GM21390 (cell line): ENCODE data around the gene PRKAR2B.
"Not testable (repeated sequence)": the region's sequence is repeated elsewhere in the genome, so short reads cannot be mapped to it uniquely, and the experiment has no call there.

Experiments used
- ATAC-seq: cut with Tn5 transposase; IDR thresholded peaks from one replicate; pipeline ENCODE4 v1.9.1; 2021; ENCODE audit not compliant: unreplicated experiment

PRKAR2B gene

DNA sequence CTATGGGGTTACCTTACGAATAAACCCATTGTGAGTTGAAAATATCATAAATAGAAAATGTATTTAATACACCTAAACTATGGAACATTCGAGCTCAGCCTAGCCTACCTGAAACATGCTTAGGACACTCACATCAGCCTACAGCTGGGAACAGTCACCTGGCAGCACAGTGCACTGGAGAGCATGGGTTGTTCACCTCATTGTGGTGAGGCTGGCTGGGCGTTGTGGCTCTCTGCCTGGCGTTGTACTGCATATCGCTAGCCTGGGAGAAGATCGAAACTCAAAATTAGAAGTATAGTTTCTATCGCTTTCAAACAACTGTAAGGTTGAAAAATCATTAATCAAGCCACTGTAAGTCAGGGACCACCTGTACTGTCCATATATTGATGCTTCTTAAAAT is 107.0 kb downstream of the PRKAR2B start:
- no peak for ATAC-seq

DNA sequence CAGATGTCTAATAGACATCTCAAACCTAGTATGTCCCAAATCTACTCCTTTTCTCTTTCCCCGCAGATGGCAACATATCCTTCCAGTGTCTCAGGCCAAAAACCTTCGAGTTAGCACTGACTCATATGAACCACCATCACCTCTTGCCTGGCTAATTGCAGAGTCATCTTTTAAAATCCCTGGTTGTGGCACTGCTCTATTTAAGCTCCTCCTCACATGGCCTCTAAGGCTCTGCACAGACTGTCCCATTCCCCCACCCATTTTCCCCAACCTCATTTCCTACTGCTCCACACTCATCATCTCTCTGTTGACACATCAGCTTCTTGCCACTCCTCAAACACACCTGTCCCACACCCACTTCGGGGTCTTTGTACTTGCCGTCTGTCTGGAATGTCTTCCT is 107.5 kb downstream of the PRKAR2B start:
- no peak for ATAC-seq

- no peak for ATAC-seq
Observed at GRCh38 chr7:107154826-107155225, 110.3 kb downstream of the PRKAR2B start.

DNA sequence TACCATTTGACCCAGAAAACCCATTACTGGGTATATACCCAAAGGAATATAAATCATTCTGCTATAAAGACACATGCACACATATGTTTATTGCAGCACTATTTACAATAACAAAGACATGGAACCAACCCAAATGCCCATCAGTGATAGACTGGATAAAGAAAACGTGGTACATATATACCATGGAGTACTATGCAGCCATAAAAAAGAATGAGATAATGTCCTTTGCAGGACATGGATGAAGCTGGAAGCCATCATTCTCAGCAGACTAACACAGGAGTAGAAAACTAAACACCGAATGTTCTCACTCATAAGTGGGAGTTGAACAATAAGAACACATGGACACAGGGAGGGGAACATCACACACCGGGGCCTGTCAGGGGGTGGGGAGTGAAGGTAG is 111.2 kb downstream of the PRKAR2B start:
- not testable (repeated sequence) for ATAC-seq

GRCh38 chr7:107157091-107157490 is 112.6 kb downstream of the PRKAR2B start:
- ATAC-seq: no peak

GRCh38 chr7:107158028-107158427 is 113.5 kb downstream of the PRKAR2B start:
- ATAC-seq: no peak

DNA sequence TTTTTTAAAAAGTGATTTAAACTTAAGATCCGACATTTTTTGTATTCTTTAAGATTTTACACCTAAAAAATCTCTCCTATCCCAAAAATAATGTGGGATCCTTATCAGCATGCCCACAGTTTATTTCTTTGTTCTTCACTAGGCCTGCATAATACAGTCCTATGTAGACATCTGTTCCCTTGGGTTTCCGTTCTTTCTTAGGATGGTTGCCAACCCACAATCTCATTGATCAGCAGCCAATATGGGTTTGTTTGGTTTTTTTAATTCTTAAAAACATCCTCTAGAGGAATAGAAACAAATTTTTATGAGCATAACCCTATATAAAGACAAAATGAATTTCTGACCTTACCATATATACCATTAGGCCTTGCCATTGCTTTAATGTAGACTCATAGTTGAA is 115.9 kb downstream of the PRKAR2B start:
- no peak for ATAC-seq

- ATAC-seq: no peak
Observed at GRCh38 chr7:107161415-107161814, 116.9 kb downstream of the PRKAR2B start.

DNA sequence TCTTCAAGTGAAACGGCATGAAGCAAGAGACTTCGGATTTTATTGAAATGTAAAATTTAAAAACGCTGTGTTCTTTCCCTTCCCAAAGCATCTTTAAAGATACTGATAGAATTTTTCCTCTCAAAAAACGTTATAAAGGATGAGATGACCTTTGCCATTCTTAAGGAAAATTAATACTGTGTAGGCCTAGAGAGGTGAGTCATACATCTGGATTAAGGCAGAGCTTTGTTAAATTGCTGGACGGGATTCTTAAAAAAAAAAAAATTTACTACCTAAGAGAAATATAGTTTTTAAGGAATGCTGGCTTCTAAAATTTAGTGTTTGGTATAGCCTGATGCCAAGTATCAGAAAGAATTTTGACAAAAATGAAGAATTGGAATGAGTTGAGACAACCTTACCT is 118.0 kb downstream of the PRKAR2B start:
- ATAC-seq: no peak

DNA sequence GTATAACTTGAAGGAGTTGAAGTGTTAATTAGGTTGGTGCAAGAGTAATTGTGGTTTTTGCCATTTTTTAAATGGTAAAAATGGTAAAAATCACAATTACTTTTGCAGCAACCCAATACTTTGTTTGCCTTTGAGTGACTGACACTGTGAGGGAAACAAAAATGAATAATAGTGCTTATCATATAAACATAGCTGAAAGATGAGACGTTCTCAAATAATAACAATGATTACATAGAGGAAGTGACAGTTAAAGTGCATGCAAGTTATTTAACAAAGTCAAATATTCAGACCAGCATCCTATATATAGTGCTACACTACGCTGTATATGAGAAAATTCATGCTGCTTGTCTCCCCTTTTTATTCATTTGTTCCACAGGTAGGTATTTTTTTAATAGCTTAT is 119.6 kb downstream of the PRKAR2B start:
- no peak for ATAC-seq

GRCh38 chr7:107165341-107165740 is 120.8 kb downstream of the PRKAR2B start:
- no peak for ATAC-seq

DNA sequence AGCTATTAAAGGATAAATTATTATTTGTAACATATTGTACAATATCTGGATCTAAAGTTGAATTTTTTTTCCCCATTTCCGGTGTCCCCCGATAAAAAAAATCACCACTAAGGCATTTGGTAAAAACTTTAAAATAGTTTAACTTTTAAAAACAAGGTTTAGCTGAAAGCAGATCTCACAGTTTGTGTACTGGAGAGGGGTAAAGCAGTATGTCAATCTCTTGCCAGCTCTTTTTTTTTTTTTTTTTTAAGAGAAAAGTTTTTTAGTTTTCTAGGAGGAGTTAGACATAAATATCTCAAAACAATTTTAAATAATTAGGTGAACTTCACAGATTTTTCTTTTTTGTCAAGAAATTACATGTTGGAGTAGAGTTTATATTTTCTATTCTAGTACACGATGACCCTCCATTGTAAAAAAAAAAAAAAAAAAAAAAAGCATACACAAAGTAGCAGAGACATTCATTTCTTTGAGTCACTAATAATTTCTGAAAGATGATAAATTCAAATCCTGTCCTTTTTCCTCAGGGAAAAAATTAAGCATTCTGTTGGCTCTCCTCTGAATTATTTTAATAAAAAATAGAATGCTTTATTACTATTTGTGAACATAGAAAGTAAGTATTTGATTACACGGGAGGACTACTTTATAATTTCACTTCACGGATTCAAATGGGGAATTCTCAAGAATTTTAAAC is 122.4 kb downstream of the PRKAR2B start:
- ATAC-seq: no peak

- no peak for ATAC-seq
Observed at GRCh38 chr7:107167483-107168232, 123.2 kb downstream of the PRKAR2B start.

DNA sequence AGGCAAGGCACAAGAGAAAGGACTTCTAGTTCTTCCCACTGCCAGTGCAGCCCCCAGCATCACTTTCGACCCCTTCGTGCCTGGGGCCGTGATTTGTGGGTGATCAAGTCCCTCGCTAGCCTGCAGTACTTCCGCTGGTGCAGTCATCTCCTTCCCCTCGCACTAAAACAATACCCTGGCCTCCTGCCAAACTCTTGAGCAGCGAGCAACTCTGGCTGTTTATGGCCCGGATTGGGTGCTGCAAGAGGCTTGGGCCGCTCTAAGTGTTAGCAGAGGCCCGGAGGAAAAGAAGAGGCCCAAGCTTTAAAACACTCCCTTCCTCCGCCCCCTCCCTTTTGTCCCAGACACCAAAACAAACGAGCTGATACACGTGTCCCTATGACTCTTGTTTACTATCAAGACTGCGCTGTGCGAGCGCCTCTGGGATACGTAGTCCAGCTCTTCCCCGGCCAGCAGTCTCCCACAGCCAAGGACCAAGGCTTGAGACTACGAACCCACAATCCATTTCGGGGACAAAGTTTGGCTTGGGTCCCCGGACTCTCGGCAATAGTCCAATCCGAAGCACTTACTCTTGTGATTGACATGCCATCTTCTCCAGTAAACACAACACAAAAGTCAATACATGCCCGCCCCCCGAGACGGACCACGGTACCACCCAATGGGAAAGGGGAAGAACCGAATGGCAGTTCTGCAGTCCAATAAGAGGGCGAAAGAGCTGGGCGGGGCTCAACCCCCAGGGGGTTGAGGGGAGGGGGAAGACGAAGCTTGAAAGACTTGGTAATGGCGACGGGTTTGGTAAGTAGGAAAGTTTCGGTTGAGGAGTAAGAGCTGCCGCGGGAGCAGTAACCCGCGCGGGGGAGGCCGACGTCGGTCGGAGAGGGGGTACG is 124.0 kb downstream of the PRKAR2B start, which contains the start of gene HBP1:
Gene HBP1 (plus strand): TSS at position 771 of the 887 bp plus-strand sequence. CDS start 10,891 bp downstream, outside the sequence.
- peak; percentile 90 for ATAC-seq

GRCh38 chr7:107169120-107170050 is 124.9 kb downstream of the PRKAR2B start:
- peak; percentile 21 for ATAC-seq

GRCh38 chr7:107170051-107170915 is 125.8 kb downstream of the PRKAR2B start:
- ATAC-seq: no peak

DNA sequence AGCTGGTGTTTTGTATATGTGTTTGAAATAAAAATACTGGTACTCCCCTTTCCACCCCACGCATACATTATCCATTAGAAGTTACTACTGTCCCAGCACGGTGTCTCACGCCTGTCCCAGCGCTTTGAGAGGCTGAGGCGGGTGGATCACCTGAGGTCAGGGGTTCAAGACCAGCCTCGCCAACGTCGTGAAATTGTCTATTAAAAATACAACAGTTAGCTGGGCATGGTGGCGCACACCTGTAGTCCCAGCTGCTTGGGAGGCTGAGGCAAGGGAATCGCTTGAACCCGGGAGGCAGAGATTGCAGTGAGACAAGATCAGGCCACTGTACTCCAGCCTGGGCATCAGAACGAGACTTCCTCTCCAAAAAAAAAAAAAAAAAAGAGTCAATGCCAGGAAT is 127.0 kb downstream of the PRKAR2B start:
- ATAC-seq: no peak

GRCh38 chr7:107172276-107173032 is 127.9 kb downstream of the PRKAR2B start:
- ATAC-seq: no peak

DNA sequence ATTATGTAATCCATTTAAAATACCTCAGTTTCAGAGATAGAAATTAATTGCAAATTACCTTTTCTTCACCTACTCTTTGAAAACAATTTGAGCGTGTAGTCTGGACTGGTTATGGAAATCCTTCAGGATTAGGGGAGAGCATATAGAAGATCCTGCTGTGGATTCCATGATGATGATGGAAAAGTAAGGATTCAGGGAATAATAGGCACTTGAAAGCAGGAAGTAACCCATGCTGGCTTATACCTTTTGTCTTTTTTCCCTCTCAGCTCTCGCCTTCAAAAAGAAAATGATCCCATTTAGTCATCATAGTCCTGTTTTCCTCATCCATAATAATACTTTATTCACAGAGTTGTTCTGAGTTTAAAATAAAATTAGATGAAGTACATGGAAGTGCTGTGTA is 128.7 kb downstream of the PRKAR2B start:
- ATAC-seq: no peak
